GM21737 (cell line): Measurements from ENCODE around the gene TNFSF12.

Experiments
- ATAC-seq: cut with Tn5 transposase; IDR thresholded peaks from one replicate; pipeline ENCODE4 v1.9.1; 2021; ENCODE audit warnings: mild to moderate bottlenecking, moderate library complexity; ENCODE audit not compliant: unreplicated experiment

The TNFSF12 gene

DNA sequence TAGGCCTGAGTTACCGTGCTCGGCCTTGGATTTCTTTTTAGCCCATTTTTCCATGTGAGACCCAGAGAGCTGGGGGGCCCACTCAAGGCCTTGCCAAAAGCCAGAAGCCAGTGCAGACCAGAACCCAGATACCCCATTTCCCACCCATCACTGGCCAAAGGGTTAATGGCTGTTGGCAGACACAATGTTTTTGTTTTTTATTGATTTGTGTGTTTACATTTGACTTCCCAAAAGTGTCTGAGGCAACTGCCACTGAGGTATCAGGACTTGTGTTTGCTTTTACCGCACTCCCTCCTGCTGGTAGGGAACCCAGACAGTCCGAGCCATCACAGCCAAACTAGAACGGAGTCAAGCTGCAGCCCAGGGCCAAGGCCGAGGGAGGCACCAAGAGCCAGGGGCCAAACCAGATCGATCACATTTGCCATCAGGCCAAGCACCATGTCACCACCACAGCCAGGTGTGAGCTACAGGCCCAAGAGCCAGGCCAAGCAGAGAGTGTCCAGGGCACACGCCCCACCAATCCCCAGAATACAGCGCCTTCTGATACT is 7.7 kb upstream of the TNFSF12 start:
- ATAC-seq: no peak

DNA sequence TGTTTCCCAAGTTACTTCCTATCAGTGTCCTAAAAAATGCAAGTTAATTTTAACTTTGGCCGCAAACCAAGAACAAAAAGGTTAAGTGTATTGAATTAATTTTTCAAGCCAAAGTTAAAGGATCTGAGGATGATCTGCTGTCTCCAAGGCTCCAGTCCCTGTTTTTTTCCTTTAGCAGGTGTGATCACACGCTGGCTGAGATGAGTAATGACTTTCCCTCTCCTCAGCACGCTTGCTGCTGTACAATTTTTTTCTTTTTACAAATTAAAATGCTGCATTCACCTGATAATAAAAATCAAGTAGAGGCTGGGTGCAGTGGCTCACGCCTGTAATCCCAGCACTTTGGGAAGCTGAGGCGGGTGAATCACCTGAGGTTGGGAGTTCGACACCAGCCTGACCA is 3.9 kb upstream of the TNFSF12 start:
- no peak for ATAC-seq

DNA sequence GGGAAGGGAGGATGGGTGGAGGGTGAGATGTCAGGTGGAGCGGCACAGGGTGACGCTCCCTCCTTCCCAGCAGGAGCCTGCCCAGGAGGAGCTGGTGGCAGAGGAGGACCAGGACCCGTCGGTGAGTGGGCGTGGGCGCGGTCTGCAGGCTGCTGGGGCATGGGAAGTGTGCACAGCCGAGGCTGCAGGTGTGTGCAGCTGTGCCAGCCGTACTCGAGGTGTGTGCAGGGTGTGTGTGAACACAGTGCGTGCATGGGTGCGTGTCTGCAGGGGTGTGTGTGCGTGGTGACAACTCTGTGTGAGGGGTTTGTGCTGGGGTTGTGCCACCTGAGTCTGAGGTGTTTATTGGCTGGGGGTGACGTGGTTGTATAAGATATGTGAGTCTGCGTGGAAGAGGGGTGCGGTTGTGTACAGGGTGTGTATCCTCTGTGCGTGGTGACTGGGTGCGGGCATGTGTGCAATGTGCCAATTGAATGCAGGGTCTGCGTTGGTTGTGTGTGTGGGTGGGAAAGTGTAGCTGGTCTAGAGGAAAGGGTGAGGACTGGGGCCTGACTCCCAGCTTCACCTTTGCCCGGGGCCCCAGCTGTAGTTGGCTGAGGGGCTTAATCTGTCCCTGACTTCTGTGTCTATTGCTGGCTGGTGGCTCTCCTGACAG is 670 bp downstream of the TNFSF12 start:
- ATAC-seq: no peak

DNA sequence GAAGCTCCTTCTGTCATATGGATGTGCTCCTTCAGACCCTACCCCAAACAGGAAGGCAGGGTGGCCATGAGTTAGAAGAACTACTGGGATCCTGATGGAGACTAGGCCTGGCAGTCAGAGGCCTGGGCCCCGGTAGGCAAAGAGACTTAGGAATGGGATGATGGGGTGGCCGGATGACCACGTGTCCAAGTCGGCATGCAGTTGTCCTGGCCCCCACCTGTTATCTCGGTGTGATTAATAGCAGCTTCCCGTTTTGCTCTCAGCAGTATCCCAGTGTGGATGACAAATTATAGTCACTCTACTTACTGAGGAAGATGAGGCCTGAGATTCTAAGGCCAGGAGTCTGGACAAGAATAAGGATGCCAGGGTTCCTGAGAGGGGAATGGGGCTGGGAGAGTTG is 1.5 kb downstream of the TNFSF12 start:
- no peak for ATAC-seq

DNA sequence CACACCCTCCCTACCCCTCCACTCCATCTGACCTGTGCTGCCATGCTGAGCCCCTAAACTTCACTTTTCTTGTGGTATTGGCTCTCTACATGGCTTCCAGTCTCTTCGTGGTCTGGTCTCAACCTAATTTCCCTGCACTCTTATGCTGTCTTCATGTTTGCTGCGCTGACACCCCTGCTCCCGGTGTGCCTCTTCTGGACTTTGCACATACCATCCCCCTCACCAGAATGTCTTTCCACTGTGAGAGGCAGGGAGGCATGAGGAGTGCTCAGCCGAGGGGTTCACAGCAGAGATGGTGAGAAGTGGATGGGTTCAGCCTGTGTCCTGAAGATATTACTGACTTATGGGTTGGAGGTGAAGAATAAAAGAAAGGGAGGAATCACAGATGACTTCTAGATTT is 2.5 kb downstream of the TNFSF12 start:
- no peak for ATAC-seq

DNA sequence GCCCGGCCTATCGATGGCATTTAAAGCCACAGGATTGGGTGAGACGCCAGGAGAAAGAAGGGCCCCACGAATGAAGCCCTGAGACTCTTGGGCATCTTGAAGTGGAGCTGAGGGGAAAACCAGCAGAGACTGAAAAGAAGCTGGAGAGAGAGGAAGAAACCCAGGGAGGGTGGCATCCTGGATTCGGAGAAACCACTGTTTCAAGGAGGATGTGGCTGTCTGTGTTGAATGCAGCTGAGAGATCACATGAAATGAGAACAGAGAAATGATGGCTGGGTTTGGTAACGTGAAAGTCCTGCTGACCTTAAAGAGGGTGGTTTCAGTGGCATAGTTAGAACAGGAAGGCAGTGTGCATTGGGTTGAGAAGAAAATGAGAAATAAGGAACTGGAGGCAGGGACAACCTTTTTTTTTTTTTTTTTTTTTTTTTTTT is 3.8 kb downstream of the TNFSF12 start:
- ATAC-seq: peak; percentile 55

DNA sequence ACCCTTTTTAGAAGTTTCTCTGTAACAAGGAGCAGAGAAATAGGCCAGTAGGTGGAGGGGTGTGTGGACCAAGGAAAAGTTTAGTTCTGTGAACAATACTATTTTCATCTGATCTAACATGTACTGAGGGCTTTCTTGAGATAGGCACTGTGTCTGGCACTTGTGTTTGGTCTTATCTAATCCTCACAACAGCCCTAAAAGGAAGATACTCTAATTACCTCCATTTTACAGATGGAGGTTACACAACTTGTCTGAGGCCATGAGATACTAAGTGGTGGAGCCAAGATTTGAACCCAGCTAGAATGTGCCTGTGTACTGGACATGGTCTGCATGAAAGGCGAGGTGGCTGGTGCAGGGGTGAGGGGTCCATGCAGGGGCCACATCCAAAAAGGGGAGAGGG is 4.5 kb downstream of the TNFSF12 start:
- ATAC-seq: no peak

DNA sequence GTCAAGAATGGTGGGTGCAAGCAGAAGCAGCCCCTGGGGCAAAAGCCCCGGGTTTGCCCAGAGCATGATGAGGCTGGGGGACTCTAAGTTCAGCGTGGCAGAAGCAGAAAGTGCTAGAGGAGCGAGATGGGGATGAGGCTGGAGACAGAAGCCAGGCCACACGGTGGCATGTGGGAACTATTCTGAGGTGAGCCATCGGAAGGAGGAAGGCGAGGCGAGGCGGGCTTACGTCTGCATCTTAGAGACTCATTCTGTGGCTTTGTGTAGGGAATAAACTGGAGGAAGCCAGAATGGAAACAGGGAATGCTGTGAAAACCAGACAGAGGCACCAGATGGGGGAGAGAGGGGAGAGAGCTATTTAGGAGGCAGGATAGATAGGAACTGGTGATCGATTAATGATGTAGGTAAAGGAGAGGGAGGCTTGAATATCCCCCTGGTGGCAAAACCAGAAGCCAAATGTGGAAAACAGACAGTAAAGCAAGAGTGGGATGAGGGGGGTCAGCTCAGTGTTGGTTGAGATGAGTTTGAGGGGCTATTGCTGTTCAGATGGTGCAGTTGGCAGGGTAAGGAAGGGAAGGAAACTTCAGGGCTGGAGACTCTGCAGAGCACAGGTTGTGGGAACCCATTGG is 6.6 kb downstream of the TNFSF12 start:
- ATAC-seq: no peak

DNA sequence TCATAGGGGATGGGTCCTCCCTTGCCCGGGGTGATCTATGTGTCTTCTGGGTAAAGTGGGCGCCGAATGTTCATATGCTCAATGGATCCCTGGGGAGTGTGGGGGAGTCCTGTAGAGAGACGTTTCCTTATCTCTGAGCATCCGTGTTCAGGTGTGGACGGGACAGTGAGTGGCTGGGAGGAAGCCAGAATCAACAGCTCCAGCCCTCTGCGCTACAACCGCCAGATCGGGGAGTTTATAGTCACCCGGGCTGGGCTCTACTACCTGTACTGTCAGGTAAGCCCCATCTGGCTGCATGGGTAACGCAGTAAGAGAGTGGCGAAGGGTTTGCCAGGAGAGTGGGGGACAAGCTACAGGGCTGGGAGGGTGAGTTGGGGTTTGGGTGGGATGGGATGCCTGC is 7.8 kb downstream of the TNFSF12 start:
- ATAC-seq: no peak

DNA sequence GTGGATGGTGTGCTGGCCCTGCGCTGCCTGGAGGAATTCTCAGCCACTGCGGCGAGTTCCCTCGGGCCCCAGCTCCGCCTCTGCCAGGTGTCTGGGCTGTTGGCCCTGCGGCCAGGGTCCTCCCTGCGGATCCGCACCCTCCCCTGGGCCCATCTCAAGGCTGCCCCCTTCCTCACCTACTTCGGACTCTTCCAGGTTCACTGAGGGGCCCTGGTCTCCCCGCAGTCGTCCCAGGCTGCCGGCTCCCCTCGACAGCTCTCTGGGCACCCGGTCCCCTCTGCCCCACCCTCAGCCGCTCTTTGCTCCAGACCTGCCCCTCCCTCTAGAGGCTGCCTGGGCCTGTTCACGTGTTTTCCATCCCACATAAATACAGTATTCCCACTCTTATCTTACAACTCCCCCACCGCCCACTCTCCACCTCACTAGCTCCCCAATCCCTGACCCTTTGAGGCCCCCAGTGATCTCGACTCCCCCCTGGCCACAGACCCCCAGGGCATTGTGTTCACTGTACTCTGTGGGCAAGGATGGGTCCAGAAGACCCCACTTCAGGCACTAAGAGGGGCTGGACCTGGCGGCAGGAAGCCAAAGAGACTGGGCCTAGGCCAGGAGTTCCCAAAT is 8.4 kb downstream of the TNFSF12 start:
- ATAC-seq: no peak

DNA sequence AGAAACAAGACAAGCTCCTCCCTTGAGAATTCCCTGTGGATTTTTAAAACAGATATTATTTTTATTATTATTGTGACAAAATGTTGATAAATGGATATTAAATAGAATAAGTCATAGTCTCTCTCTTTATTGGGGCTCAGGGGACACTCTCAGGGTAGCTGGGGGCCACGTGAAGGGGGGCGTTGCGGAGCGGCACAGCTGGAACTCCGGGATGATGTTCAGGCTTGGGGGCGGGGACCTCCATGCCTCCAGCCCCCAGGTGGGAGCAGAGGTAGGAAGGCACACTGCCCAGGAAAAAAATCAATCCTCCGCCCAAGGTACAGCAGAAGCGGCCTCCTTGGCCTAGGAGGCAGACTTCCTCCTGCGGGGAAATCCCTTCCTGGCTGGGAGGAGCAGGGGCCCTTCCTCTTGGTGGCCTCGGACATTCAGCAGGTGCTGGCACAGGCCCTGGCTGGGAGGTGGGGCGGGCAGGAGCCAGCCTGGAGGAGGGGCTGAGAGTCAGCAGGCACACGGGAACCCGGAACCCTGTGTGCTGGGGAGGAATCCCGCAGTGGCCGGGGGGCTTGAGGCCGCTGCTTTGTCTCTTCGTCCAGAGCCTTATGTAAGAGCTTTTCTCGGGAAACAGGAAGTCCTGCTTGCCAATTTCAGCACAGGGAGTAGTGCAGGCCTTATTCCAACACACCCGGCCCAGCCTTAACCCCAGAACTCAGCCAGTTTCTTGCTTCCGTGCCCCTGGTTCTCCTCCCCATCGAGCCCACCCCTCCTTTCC is 9.1 kb downstream of the TNFSF12 start:
- ATAC-seq: no peak

DNA sequence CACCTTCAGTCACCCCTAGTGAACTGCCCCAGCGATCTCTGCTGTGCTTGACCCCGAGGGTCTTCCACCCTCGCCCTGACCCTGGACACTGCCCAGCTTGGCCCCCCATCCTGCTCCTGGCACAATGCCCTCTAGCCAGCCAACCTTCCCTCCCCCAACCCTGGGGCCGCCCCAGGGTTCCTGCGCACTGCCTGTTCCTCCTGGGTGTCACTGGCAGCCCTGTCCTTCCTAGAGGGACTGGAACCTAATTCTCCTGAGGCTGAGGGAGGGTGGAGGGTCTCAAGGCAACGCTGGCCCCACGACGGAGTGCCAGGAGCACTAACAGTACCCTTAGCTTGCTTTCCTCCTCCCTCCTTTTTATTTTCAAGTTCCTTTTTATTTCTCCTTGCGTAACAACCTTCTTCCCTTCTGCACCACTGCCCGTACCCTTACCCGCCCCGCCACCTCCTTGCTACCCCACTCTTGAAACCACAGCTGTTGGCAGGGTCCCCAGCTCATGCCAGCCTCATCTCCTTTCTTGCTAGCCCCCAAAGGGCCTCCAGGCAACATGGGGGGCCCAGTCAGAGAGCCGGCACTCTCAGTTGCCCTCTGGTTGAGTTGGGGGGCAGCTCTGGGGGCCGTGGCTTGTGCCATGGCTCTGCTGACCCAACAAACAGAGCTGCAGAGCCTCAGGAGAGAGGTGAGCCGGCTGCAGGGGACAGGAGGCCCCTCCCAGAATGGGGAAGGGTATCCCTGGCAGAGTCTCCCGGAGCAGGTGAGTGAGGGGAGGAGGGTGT is 9.9 kb downstream of the TNFSF12 start, which contains the start of gene TNFSF13:
Gene TNFSF13 (plus strand): TSS at position 207 of the 776 bp plus-strand sequence. CDS start 290 bp downstream, at position 497.
- no peak for ATAC-seq

DNA sequence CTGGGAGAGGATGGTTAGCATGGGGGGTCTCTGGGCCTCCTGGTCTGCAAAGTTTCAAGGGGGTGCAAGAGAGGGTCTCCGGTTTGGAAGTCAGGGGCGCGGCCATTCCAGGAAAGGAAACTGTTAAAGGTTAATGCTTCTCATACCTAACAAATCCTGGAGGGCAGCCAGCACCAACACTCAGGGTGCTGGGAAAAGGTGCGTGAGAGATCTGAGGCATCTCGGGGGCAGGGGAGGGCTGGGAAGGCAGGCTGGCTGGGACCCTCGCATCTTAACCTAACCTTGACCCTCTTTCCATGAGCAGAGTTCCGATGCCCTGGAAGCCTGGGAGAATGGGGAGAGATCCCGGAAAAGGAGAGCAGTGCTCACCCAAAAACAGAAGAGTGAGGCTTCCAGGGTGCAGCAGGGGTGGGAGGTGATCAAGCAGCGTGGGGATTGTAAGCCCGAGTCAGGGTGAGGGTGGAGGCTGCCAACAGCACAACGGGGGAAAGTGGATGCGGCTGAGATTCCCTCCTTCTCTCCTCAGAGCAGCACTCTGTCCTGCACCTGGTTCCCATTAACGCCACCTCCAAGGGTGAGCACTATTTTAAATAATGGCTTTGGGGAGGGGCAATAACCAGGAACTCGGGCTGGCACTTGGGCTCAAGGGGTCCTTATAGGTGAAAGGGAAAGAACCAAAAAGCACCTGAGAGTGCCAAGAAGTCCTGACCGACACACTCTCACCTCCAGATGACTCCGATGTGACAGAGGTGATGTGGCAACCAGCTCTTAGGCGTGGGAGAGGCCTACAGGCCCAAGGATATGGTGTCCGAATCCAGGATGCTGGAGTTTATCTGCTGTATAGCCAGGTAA is 10.7 kb downstream of the TNFSF12 start:
- no peak for ATAC-seq

DNA sequence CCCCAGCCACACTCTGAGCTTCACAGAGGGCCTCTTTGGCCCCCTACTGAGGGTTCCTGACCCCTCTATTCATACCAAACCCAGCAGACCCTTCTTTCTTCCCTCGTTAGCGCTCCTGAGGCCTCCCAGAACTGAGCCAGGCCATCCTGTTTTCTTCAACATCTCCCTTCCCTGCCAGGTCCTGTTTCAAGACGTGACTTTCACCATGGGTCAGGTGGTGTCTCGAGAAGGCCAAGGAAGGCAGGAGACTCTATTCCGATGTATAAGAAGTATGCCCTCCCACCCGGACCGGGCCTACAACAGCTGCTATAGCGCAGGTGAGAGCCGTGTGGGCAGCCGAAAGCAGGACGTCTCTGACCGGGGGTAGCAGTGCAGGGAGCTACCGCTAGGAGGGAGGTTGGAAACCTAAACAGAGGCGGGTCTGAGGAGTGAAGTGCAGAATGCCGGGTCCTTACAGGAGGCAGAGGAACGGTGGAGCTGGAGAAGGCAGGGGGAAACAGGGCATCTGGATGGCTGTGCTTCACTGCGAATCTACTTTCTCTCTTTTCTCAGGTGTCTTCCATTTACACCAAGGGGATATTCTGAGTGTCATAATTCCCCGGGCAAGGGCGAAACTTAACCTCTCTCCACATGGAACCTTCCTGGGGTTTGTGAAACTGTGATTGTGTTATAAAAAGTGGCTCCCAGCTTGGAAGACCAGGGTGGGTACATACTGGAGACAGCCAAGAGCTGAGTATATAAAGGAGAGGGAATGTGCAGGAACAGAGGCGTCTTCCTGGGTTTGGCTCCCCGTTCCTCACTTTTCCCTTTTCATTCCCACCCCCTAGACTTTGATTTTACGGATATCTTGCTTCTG is 11.5 kb downstream of the TNFSF12 start:
- ATAC-seq: no peak

DNA sequence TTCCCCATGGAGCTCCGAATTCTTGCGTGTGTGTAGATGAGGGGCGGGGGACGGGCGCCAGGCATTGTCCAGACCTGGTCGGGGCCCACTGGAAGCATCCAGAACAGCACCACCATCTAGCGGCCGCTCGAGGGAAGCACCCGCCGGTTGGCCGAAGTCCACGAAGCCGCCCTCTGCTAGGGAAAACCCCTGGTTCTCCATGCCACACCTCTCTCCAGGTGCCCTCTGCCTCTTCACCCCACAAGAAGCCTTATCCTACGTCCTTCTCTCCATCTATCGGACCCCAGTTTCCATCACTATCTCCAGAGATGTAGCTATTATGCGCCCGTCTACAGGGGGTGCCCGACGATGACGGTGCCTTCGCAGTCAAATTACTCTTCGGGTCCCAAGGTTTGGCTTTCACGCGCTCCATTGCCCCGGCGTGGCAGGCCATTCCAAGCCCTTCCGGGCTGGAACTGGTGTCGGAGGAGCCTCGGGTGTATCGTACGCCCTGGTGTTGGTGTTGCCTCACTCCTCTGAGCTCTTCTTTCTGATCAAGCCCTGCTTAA is 12.2 kb downstream of the TNFSF12 start:
- peak; percentile 54 for ATAC-seq

DNA sequence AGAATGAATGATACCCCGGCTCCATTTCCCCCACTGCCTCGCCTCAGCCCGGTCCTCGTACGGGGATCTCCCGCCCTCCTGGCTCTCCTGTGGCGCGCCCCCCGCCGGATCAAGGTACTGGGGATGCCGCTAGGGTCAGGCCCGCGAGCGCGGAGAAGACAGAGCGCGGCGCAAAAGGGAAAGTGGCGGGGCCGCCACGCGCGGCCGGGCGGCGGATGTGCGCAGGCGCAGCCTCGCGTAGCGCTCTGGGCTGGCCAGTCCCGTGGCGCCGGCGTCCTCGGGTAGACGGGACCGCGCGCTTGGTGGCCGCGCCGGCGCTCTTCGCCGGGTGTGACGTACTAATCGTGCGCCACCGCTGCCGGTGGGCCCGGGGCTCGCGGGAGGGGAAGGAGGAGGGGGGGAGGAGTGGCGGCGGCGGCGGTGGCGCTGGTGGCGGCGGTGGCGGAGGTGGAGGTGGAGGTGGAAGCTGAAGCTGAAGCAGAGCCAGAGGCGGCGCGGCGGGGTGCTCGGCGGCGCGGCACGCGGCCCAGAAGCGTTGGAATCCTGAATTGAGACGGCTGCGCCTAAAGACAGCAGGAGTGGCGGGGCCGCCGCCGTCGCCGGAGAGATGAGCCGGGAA is 12.8 kb downstream of the TNFSF12 start, which contains the start of gene SENP3:
Gene SENP3 (plus strand): TSS at position 331 of the 619 bp plus-strand sequence. CDS start 1,158 bp downstream, outside the sequence.
- peak; percentile 49 for ATAC-seq

DNA sequence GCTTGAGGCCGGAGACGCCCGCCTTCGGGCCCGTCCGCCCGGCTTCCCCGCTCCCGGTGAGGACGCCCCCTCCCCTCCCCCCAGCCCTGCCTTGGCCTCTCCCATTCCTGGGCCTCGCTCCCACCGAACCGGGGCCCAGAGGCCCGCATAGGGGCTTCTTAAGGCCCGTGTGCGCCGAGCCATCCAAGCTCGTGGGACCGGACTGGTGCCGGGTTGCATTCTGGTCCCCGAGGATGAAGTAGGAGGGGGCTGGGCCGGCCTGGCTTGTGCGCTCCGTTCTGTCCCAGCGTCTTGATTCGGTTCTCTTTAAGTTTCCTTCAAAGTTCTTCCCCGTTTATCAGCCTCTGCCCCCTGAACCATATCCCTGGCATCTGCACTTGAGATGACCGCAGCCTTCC is 13.3 kb downstream of the TNFSF12 start:
- ATAC-seq: no peak
